SHP77 treated with DMSO at 0.1 percent for 48 hours (cell line): ENCODE data around the gene SEC11C.
"Not testable (repeated sequence)": the region's sequence is repeated elsewhere in the genome, so short reads cannot be mapped to it uniquely, and the experiment has no call there.

Source experiments
- DNase-seq: peaks from one replicate; lab custom pipeline; 2025; lab: John Stamatoyannopoulos, UW

The SEC11C gene

GRCh38 chr18:59139615-59140301 is at the start of gene SEC11C:
Gene SEC11C, plus strand, starts transcription at chr18:59139884. Its CDS starts 65 bp downstream, at chr18:59139949.
- DNase-seq, result peak; percentile 90

GRCh38 chr18:59090966-59091603 is 48.6 kb upstream of the SEC11C start:
- no peak for DNase-seq

GRCh38 chr18:59093668-59094067 is 46.0 kb upstream of the SEC11C start:
- DNase-seq, result no peak

- DNase-seq, result no peak
These were observed 45.1 kb upstream of the SEC11C start for GRCh38 chr18:59094569-59094968.

- peak; percentile 98 for DNase-seq
These were observed 43.4 kb upstream of the SEC11C start for GRCh38 chr18:59096098-59096789.

- DNase-seq, result no peak
These were observed 37.8 kb upstream of the SEC11C start for GRCh38 chr18:59101830-59102414.

- no peak for DNase-seq
These were observed 30.3 kb upstream of the SEC11C start for GRCh38 chr18:59109375-59109774.

GRCh38 chr18:59114160-59114559 is 25.5 kb upstream of the SEC11C start:
- DNase-seq, result no peak

GRCh38 chr18:59123588-59124369 is 15.9 kb upstream of the SEC11C start:
- DNase-seq, result no peak

GRCh38 chr18:59124370-59124704 is 15.3 kb upstream of the SEC11C start:
- no peak for DNase-seq

- no peak for DNase-seq
These were observed 12.6 kb upstream of the SEC11C start for GRCh38 chr18:59127047-59127446.

GRCh38 chr18:59129951-59130703 is 9.6 kb upstream of the SEC11C start:
- no peak for DNase-seq

- no peak for DNase-seq
These were observed 6.7 kb upstream of the SEC11C start for GRCh38 chr18:59132810-59133465.

GRCh38 chr18:59139291-59139614 is 431 bp upstream of the SEC11C start:
- DNase-seq, result peak; percentile 77

- DNase-seq, result no peak
These were observed 710 bp downstream of the SEC11C start for GRCh38 chr18:59140302-59140885.

GRCh38 chr18:59141294-59142068 is 1.8 kb downstream of the SEC11C start:
- DNase-seq, result peak; percentile 70

- no peak for DNase-seq
These were observed 2.6 kb downstream of the SEC11C start for GRCh38 chr18:59142274-59142673.

GRCh38 chr18:59142800-59143416 is 3.2 kb downstream of the SEC11C start:
- not testable (repeated sequence) for DNase-seq

GRCh38 chr18:59143441-59143840 is 3.8 kb downstream of the SEC11C start:
- DNase-seq, result no peak
